Loucy (cell line): Measurements from ENCODE around the gene ECT2L.

ENCODE experiments used
- H2AFZ ChIP-seq: fragments of 200-600 bp; sonication (generic); 2 replicates; pipeline ENCODE4 v1.6.0; 2016; ENCODE audit warnings: antibody characterized with exemption, mild to moderate bottlenecking, low read length, moderate library complexity
- H3F3A ChIP-seq: fragments of 200-600 bp; 2 replicates; pipeline ENCODE4 v1.6.0; 2016; ENCODE audit warnings: antibody characterized with exemption, low read depth, mild to moderate bottlenecking
- H3K27me3 ChIP-seq: fragments of 200-600 bp; sonication (generic); 2 replicates; pipeline ENCODE4 v1.6.1; 2014; ENCODE audit warnings: low read length, mild to moderate bottlenecking; ENCODE audit not compliant: insufficient read depth, poor library complexity, severe bottlenecking
- H3K36me3 ChIP-seq: fragments of 200-600 bp; sonication (generic); 2 replicates; pipeline ENCODE4 v1.6.1; 2016; ENCODE audit warnings: low read length; ENCODE audit not compliant: insufficient read depth
- H3K4me1 ChIP-seq: fragments of 200-600 bp; sonication (generic); 2 replicates; pipeline ENCODE4 v1.5.1; 2014; ENCODE audit warnings: low read length, mild to moderate bottlenecking; ENCODE audit not compliant: insufficient read depth, poor library complexity, severe bottlenecking
- H3K4me2 ChIP-seq: fragments of 200-600 bp; sonication (generic); 2 replicates; pipeline ENCODE4 v1.6.0; 2014; ENCODE audit warnings: antibody characterized with exemption, low read length, low read depth, mild to moderate bottlenecking; ENCODE audit not compliant: poor library complexity, severe bottlenecking
- H3K4me3 ChIP-seq: fragments of 200-600 bp; sonication (generic); 2 replicates; pipeline ENCODE4 v1.5.1; 2014; ENCODE audit warnings: low read length, mild to moderate bottlenecking, mixed read lengths; ENCODE audit not compliant: poor library complexity, severe bottlenecking
- H3K79me2 ChIP-seq: fragments of 200-600 bp; sonication (generic); 2 replicates; pipeline ENCODE4 v1.6.1; 2014; ENCODE audit warnings: low read length; ENCODE audit not compliant: insufficient read depth
- H3K9ac ChIP-seq: fragments of 200-600 bp; sonication (generic); 2 replicates; pipeline ENCODE4 v1.6.0; 2014; ENCODE audit warnings: mild to moderate bottlenecking, low read depth, low read length, moderate library complexity; ENCODE audit not compliant: poor library complexity, severe bottlenecking
- H3K9me2 ChIP-seq: fragments of 200-600 bp; sonication (generic); replicated peaks from 2 replicates; pipeline ENCODE4 v1.6.1; 2016; ENCODE audit warnings: low read depth, low read length, mixed read lengths
- H3K9me3 ChIP-seq: fragments of 200-600 bp; sonication (generic); 2 replicates; pipeline ENCODE4 v1.6.1; 2014; ENCODE audit warnings: mild to moderate bottlenecking, antibody characterized with exemption, low read length, low read depth; ENCODE audit not compliant: insufficient read depth
- H4K20me1 ChIP-seq: fragments of 200-600 bp; sonication (generic); 2 replicates; pipeline ENCODE4 v1.6.0; 2014; ENCODE audit warnings: antibody characterized with exemption, low read length, mild to moderate bottlenecking; ENCODE audit not compliant: insufficient read depth, poor library complexity, severe bottlenecking
- CTCF ChIP-seq: fragments of 200-600 bp; sonication (generic); conservative IDR thresholded peaks from 2 replicates; pipeline ENCODE4 v1.5.1; 2014; ENCODE audit warnings: mild to moderate bottlenecking, antibody characterized with exemption, low read length
- EZH2phosphoT487 ChIP-seq: fragments of 200-600 bp; IDR thresholded peaks from 2 replicates; pipeline ENCODE4 v1.6.1; 2018; ENCODE audit warnings: antibody characterized with exemption, mild to moderate bottlenecking, moderate library complexity, borderline replicate concordance

Gene ECT2L

DNA sequence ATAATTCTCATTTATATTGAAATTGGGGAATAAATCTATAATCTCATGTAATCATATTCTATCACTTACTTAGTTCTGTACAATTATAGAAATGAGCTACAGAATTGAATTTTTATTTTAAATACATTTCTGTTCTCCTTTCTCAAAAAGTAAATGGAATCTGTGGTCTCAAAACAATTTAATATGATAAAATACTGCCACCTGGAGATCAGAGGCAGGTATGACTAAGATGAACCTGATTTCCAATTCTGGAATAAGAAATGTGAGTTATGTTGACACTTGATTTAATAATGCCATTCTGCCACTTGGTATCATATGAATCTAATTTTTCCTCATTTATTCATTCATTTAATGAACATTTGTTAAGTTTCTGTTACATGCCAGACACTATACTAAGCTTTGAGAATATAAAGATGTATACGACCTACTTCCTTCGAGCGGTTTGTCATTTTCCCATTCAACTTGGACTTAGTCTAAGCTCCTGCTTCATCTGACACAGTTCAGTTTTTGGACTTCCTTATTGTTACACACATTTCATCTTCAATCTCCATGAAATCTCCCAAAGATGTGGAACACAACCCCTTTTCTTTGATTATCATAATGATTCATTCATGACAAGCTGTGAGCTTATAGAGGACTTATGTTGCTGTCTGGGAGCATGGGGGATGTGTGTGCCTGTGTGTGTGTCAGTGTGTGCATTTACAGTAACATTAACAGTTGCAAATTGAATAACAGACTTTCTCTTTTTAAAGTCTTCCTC lies 29.8 kb upstream of the ECT2L start:
- Histone ChIP-seq H4K20me1 (no peaks in the 10 kb centered on the region), H3K9me3 (no peaks in the 10 kb centered on the region), H3K4me3 (no peak overlapping the region), H3F3A (no peaks in the 10 kb centered on the region), H2AFZ (no peak overlapping the region), H3K9ac (no peak overlapping the region), H3K27me3 (no peaks in the 10 kb centered on the region), H3K79me2 (no peaks in the 10 kb centered on the region), H3K4me1 (peaks cover 10% of the 10 kb centered on the region), H3K4me2 (no peak overlapping the region), H3K36me3 (no peaks in the 10 kb centered on the region), H3K9me2 (no peaks in the 10 kb centered on the region)
- TF ChIP-seq EZH2phosphoT487 (no peak), CTCF (peak; percentile 83)

- H3F3A ChIP-seq: no peaks in the 10 kb centered on the region
- no peaks in the 10 kb centered on the region for H3K27me3 ChIP-seq
These were observed 26.7 kb upstream of the ECT2L start for GRCh38 chr6:138769102-138769676.

DNA sequence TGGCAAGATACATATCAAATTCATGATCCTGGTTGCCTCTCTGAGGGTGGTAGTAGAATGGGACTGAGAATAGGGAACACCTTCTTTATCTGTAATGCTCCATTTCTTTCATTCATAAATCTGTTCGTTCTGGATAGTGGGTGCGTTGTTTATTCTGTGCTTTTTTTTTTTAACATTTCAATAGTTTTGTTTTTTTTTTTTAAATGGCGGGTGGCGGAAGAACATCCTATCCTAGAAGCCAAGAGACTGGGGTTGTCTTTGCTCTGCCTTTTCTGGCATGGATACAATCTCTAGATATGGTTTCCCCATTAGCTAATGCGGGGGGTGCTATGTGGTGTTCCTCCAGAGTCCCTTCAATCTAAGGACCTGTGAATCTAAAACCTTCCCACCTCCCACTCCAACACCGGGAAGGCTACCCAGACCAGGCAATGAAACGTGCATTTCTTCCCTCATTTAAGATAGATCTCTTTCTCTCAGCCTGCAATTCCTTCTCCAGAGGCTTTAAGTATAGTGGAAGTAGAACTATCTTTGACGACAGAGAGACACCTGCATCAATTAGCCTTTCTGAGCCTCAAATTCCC lies 23.2 kb upstream of the ECT2L start:
- peak overlapping the region; percentile 84 for H3K4me2 ChIP-seq
- no peaks in the 10 kb centered on the region for H4K20me1 ChIP-seq
- TF ChIP-seq CTCF: no peak
- no peak for TF ChIP-seq EZH2phosphoT487
- peaks cover 31% of the 10 kb centered on the region for H3K4me1 ChIP-seq
- H2AFZ ChIP-seq: peak overlapping the region; percentile 85
- H3F3A ChIP-seq: no peaks in the 10 kb centered on the region
- H3K9me2 ChIP-seq: no peaks in the 10 kb centered on the region
- peak overlapping the region; percentile 79 for H3K9ac ChIP-seq
- peaks cover 25% of the 10 kb centered on the region for H3K79me2 ChIP-seq
- no peaks in the 10 kb centered on the region for H3K9me3 ChIP-seq
- peak overlapping the region; percentile 81 for H3K4me3 ChIP-seq
- H3K36me3 ChIP-seq: no peaks in the 10 kb centered on the region
- no peaks in the 10 kb centered on the region for H3K27me3 ChIP-seq

More at GRCh38 chr6:138769102-138769676, 26.7 kb upstream of the ECT2L start:
- Histone ChIP-seq H3K4me1 (peaks cover 25% of the 10 kb centered on the region), H3K4me2 (peak overlapping the region; percentile 57), H3K9ac (no peak overlapping the region), H3K9me3 (no peaks in the 10 kb centered on the region), H3K4me3 (peak overlapping the region; percentile 32), H3K9me2 (no peaks in the 10 kb centered on the region), H4K20me1 (no peaks in the 10 kb centered on the region), H2AFZ (peak overlapping the region; percentile 65; the same call in 1 of the 2 replicates), H3K36me3 (no peaks in the 10 kb centered on the region), H3K79me2 (peaks cover 15% of the 10 kb centered on the region)
- TF ChIP-seq CTCF: no peak
- TF ChIP-seq EZH2phosphoT487: no peak
